C4-2B (cell line): ENCODE results near the gene KRT85.

Experiments used
- H3K27ac ChIP-seq: fragments of 450-650 bp; 2 replicates; pipeline ENCODE4 v1.5.1; 2017
- ZFX ChIP-seq: fragments of 450-650 bp; IDR thresholded peaks from 2 replicates; pipeline ENCODE4 v1.6.1; 2017
- TF ChIP-seq, protein P1 (sequence below): fragments of 450-650 bp; conservative IDR thresholded peaks from 2 replicates; pipeline ENCODE4 v1.5.1; 2017; ENCODE audit warnings: mild to moderate bottlenecking

The KRT85 gene

GRCh38 chr12:52385226-52385702, 18.0 kb upstream of the KRT85 start, which contains the start of gene KRT84:
Gene KRT84 (minus strand): TSS chr12:52385652. CDS start chr12:52385585, 67 bp downstream.
- TF ChIP-seq ZFX = no peak
- TF ChIP-seq, protein P1, sequence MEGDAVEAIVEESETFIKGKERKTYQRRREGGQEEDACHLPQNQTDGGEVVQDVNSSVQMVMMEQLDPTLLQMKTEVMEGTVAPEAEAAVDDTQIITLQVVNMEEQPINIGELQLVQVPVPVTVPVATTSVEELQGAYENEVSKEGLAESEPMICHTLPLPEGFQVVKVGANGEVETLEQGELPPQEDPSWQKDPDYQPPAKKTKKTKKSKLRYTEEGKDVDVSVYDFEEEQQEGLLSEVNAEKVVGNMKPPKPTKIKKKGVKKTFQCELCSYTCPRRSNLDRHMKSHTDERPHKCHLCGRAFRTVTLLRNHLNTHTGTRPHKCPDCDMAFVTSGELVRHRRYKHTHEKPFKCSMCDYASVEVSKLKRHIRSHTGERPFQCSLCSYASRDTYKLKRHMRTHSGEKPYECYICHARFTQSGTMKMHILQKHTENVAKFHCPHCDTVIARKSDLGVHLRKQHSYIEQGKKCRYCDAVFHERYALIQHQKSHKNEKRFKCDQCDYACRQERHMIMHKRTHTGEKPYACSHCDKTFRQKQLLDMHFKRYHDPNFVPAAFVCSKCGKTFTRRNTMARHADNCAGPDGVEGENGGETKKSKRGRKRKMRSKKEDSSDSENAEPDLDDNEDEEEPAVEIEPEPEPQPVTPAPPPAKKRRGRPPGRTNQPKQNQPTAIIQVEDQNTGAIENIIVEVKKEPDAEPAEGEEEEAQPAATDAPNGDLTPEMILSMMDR = no peak

DNA sequence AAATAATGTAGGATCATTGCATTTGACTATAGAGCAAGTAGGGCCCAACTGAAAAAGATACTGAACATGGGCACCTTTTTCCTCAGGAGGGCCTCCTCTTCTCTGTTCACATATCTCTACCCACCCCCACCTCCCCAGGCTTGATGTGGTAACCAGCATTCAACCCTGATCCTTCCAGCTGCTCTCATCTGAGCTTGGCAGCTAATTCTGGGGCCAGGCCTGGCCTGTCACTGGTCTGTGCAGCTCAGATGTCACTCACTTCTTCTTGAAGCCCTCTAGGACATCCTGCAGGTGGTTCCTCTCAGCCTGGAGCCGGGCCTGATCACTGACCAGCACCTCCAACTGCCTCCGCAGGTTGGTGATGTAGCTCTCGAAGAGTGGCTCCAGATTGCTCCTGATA, 16.1 kb upstream of the KRT85 start:
- no peak overlapping the region for H3K27ac ChIP-seq
- no peak for TF ChIP-seq ZFX

More at GRCh38 chr12:52385226-52385702, 18.0 kb upstream of the KRT85 start, which contains the start of gene KRT84:
- no peak within 1 kb of the TSS for H3K27ac ChIP-seq

DNA sequence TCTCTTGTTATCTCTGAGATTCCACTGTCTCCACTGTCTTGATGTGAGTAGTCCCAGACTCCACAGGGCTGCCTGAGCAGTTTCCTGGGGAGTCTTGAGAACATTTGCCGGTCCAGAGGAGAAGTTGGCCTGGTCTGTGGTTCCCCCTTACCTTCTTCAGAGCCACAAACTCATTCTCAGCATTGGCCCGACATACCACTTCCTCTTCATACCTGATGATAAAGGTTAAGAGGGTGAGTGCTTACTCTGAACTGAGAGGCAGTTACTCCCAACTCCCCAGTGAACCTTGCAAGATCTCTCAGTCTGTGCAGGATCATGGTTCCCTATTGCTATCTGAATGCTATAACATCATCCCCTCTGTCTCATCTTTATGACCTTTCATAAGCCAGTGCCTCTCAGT, 15.6 kb upstream of the KRT85 start:
- no peak overlapping the region for H3K27ac ChIP-seq
- TF ChIP-seq, protein P1 = no peak
- no peak for TF ChIP-seq ZFX

DNA sequence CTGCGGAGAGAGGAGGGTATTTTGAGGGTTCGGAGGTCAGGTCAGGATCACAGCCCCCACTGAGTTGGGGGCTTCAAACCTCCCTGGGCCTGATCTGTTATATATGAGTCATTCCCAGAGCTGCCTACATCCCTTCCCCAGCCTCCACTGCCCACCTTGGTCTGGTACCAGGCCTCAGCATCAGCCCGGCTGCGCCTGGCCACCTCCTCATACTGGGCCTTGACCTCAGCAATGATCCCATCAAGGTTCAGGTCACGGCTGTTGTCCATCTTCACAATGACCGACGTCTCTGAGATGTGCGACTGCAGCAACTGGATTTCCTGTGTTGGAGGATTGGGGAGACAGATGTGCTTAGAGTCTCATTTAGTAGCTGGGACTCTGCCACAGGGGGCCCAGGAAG, 13.9 kb upstream of the KRT85 start:
- H3K27ac ChIP-seq = no peak overlapping the region
- TF ChIP-seq ZFX = no peak
- TF ChIP-seq, protein P1 = no peak

DNA sequence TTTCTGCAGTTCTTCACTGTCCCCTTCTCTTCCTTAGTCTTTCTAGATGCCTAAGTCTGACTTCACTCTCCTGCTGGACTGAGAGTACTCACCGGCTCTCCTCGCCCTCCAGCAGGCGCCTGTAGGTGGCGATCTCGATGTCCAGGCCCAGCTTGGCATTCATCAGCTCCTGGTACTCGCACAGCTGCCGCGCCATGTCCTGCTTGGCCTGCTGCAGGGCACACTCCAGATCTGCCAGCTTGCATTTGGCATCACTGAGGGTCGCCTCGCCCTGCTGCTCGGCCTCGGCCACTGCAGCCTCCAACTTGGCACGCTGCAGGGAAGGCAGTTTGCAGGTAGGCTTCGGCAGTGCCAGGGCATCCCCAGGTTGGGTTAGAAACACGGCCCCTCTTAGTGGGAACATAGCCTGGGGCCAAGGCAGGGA, 13.0 kb upstream of the KRT85 start:
- TF ChIP-seq, protein P1 = peak; percentile 91
- TF ChIP-seq ZFX = no peak
- no peak overlapping the region for H3K27ac ChIP-seq

GRCh38 chr12:52379536-52379935, 12.3 kb upstream of the KRT85 start:
- TF ChIP-seq ZFX = no peak
- TF ChIP-seq, protein P1 = no peak
- no peak overlapping the region for H3K27ac ChIP-seq

GRCh38 chr12:52378091-52378490, 10.8 kb upstream of the KRT85 start:
- TF ChIP-seq, protein P1 = no peak
- no peak for TF ChIP-seq ZFX
- H3K27ac ChIP-seq = no peak overlapping the region

DNA sequence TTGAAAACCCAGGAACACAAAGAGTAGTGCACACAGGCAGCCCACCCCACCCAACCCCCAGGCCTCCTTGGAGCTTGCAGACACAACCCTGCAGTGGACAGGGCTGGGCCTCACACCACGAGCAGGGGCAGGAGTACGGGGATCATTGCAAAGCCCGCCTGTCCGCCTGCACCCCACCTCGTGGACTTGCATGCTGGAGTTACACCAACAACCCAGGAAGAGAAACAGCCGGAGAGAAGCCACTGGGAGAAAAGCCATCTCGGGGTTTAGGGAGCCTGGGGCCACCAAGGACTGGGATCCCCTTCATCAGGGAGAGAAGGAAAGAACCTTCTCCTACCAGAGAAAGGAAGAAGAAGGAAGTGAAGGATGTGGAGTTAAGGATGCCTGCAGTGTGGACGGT, 10.0 kb upstream of the KRT85 start:
- H3K27ac ChIP-seq = no peak overlapping the region
- TF ChIP-seq ZFX = no peak
- TF ChIP-seq, protein P1 = no peak
